Liver (tissue), 9 donors: ENCODE data around the gene LPAR6. TPM values are rescaled to one million over a fixed set of nuclear protein-coding genes. Genes with fewer than 3 reads are reported as not detected.

ENCODE experiments used
- DNase-seq: peaks from one replicate; pipeline ENCODE4 v3.0.0-alpha.2; 2017; ENCODE audit warnings: low spot score
- H3K27ac ChIP-seq, 2 donors: one replicate each; pipeline ENCODE4 v1.7.0; 2013; ENCODE audit warnings: inconsistent platforms in 2 of 2, low read length in 2 of 2, control low read depth in 1 of 2, low read depth in 1 of 2, mild to moderate bottlenecking in 1 of 2
- H3K27me3 ChIP-seq, 4 donors: one replicate each; pipeline versions ENCODE4 v1.6.1 to v1.7.0; 2013; ENCODE audit warnings: low read length in 3 of 4, inconsistent platforms in 1 of 4, mild to moderate bottlenecking in 1 of 4, moderate library complexity in 1 of 4; ENCODE audit not compliant: control insufficient read depth in 4 of 4, insufficient read depth in 4 of 4
- H3K36me3 ChIP-seq, 4 donors: one replicate each; pipeline versions ENCODE4 v1.6.1 to v1.7.0; 2013; ENCODE audit warnings: low read length in 3 of 4, mild to moderate bottlenecking in 3 of 4, low read depth in 1 of 4, moderate library complexity in 1 of 4; ENCODE audit not compliant: control insufficient read depth in 4 of 4, insufficient read depth in 3 of 4
- H3K4me1 ChIP-seq, 4 donors: one replicate each; pipeline versions ENCODE4 v1.6.1 to v1.7.0; 2013; ENCODE audit warnings: low read length in 3 of 4, mild to moderate bottlenecking in 3 of 4, moderate library complexity in 1 of 4; ENCODE audit not compliant: control insufficient read depth in 4 of 4, insufficient read depth in 4 of 4
- H3K4me3 ChIP-seq, 3 donors: one replicate each; pipeline versions ENCODE4 v1.6.1 to v1.7.0; 2013; ENCODE audit warnings: low read length in 3 of 3, control low read depth in 1 of 3, low read depth in 1 of 3, mild to moderate bottlenecking in 1 of 3
- H3K9ac ChIP-seq, 2 donors: one replicate each; pipeline ENCODE4 v1.7.0; 2013; ENCODE audit warnings: low read length in 2 of 2, mild to moderate bottlenecking in 2 of 2, moderate library complexity in 2 of 2, control low read depth in 1 of 2, low read depth in 1 of 2
- H3K9me3 ChIP-seq, 4 donors: one replicate each; pipeline versions ENCODE4 v1.6.1 to v1.7.0; 2013; ENCODE audit warnings: low read length in 3 of 4; ENCODE audit not compliant: control insufficient read depth in 4 of 4
- ATF3 ChIP-seq: IDR thresholded peaks from 2 replicates; pipeline ENCODE4 v1.6.1; 2016; ENCODE audit warnings: antibody characterized with exemption
- EGR1 ChIP-seq, 2 donors: IDR thresholded peaks; 2 replicates each; pipeline ENCODE4 v1.6.1; 2016 to 2018; ENCODE audit warnings: antibody characterized with exemption in 2 of 2, low read depth in 2 of 2
- FOXA2 ChIP-seq: IDR thresholded peaks from 2 replicates; pipeline ENCODE4 v1.6.1; 2016; ENCODE audit warnings: antibody characterized with exemption
- GABPA ChIP-seq, 2 donors: IDR thresholded peaks in 1 of 2; conservative IDR thresholded peaks in 1 of 2; 2 replicates each; pipeline ENCODE4 v1.6.1; 2016; ENCODE audit warnings: antibody characterized with exemption in 2 of 2, mild to moderate bottlenecking in 1 of 2, moderate library complexity in 1 of 2
- HNF4A ChIP-seq, 2 donors: conservative IDR thresholded peaks; 2 replicates each; pipeline ENCODE4 v1.6.1; 2016; ENCODE audit warnings: antibody characterized with exemption in 2 of 2, mild to moderate bottlenecking in 2 of 2
- HNF4G ChIP-seq: IDR thresholded peaks from 2 replicates; pipeline ENCODE4 v1.6.1; 2016; ENCODE audit warnings: antibody characterized with exemption
- NR2F2 ChIP-seq: IDR thresholded peaks from 2 replicates; pipeline ENCODE4 v1.6.1; 2016; ENCODE audit warnings: antibody characterized with exemption
- RAD21 ChIP-seq, 2 donors: IDR thresholded peaks; 2 replicates each; pipeline ENCODE4 v1.6.1; 2016; ENCODE audit warnings: antibody characterized with exemption in 2 of 2, mild to moderate bottlenecking in 2 of 2
- RXRA ChIP-seq, 2 donors: IDR thresholded peaks; 2 replicates each; pipeline ENCODE4 v1.6.1; 2017 to 2018; ENCODE audit warnings: antibody characterized with exemption in 2 of 2, mild to moderate bottlenecking in 1 of 2
- SP1 ChIP-seq: IDR thresholded peaks from 2 replicates; pipeline ENCODE4 v1.6.1; 2018; ENCODE audit warnings: antibody characterized with exemption, mild to moderate bottlenecking
- TAF1 ChIP-seq: conservative IDR thresholded peaks from 2 replicates; pipeline ENCODE4 v1.6.1; 2016; ENCODE audit warnings: antibody characterized with exemption, mild to moderate bottlenecking
- YY1 ChIP-seq: IDR thresholded peaks from 2 replicates; pipeline ENCODE4 v1.6.1; 2016; ENCODE audit warnings: antibody characterized with exemption, mild to moderate bottlenecking
- WGBS: extraction: QIAGEN DNeasy Blood & Tissue Kit; methylation state at CpG from one replicate; pipeline ENCODE4 v1.1.7; 2013; 5-methylcytosine and 5-hydroxymethylcytosine counted together
- polyA plus RNA-seq, 2 donors: library from polyadenylated mRNA; stranded (reverse) in 1 of 2; unstranded in 1 of 2; fragments of 200-250 nt in 1 of 2; fragments of >200 nt in 1 of 2; fragmentation: Nextera tagmentation in 1 of 2; extraction: Ambion mirVana in 1 of 2; gene quantifications; one replicate each; pipeline versions ENCODE4 v1.2.1 to v1.2.3, GENCODE V29; 2013 to 2015
- total RNA-seq, 2 donors: library from RNA; depleted of rRNA; stranded (reverse); fragments of >200 nt; gene quantifications; one replicate each; pipeline ENCODE4 v1.2.3, GENCODE V29; 2014
- TF ChIP-seq, protein P1 (sequence below): fragments of 150-350 bp; IDR thresholded peaks from 2 replicates; pipeline ENCODE4 v1.5.1; 2017; ENCODE audit warnings: improper control_type of control experiment, low read depth, low read length; ENCODE audit not compliant: missing input control
- TF ChIP-seq, protein P2 (sequence below): IDR thresholded peaks from 2 replicates; pipeline ENCODE4 v1.6.1; 2016; ENCODE audit warnings: antibody characterized with exemption, mild to moderate bottlenecking
- donor health status: healthy.
- donor health status: healthy.
- donor health status: healthy.
- donor health status: healthy.
- donor health status: healthy.

LPAR6 gene
- total and polyA plus RNA-seq, 4 donors, result 5.9 to 12.4 (median 9.5) TPM

- Histone ChIP-seq H3K27me3 (no peaks in the 10 kb centered on the region), H3K27ac (no peak overlapping the region), H3K9me3 (no peaks in the 10 kb centered on the region), H3K36me3 (no peaks in the 10 kb centered on the region), H3K9ac (no peak overlapping the region), H3K4me1 (no peaks in the 10 kb centered on the region), H3K4me3 (no peak overlapping the region)
- 96% methylated on average over 8 of the region's 8 CpGs for WGBS
- TF ChIP-seq RAD21 (IDR thresholded peaks at IDR 0.05) (no peak), TAF1 (no peak), YY1 (no peak), RXRA (IDR thresholded peaks at IDR 0.05) (no peak), GABPA (IDR thresholded peaks at IDR 0.05 in 1 of 2, conservative IDR thresholded peaks at IDR 0.05 in 1 of 2) (no peak), EGR1 (IDR thresholded peaks at IDR 0.05; ENCODE audit: low read depth in 2 of 2) (no peak), FOXA2 (no peak), ATF3 (no peak), HNF4G (no peak), NR2F2 (no peak)
- TF ChIP-seq, protein P1, sequence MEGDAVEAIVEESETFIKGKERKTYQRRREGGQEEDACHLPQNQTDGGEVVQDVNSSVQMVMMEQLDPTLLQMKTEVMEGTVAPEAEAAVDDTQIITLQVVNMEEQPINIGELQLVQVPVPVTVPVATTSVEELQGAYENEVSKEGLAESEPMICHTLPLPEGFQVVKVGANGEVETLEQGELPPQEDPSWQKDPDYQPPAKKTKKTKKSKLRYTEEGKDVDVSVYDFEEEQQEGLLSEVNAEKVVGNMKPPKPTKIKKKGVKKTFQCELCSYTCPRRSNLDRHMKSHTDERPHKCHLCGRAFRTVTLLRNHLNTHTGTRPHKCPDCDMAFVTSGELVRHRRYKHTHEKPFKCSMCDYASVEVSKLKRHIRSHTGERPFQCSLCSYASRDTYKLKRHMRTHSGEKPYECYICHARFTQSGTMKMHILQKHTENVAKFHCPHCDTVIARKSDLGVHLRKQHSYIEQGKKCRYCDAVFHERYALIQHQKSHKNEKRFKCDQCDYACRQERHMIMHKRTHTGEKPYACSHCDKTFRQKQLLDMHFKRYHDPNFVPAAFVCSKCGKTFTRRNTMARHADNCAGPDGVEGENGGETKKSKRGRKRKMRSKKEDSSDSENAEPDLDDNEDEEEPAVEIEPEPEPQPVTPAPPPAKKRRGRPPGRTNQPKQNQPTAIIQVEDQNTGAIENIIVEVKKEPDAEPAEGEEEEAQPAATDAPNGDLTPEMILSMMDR, result no peak
- TF ChIP-seq, protein P2, sequence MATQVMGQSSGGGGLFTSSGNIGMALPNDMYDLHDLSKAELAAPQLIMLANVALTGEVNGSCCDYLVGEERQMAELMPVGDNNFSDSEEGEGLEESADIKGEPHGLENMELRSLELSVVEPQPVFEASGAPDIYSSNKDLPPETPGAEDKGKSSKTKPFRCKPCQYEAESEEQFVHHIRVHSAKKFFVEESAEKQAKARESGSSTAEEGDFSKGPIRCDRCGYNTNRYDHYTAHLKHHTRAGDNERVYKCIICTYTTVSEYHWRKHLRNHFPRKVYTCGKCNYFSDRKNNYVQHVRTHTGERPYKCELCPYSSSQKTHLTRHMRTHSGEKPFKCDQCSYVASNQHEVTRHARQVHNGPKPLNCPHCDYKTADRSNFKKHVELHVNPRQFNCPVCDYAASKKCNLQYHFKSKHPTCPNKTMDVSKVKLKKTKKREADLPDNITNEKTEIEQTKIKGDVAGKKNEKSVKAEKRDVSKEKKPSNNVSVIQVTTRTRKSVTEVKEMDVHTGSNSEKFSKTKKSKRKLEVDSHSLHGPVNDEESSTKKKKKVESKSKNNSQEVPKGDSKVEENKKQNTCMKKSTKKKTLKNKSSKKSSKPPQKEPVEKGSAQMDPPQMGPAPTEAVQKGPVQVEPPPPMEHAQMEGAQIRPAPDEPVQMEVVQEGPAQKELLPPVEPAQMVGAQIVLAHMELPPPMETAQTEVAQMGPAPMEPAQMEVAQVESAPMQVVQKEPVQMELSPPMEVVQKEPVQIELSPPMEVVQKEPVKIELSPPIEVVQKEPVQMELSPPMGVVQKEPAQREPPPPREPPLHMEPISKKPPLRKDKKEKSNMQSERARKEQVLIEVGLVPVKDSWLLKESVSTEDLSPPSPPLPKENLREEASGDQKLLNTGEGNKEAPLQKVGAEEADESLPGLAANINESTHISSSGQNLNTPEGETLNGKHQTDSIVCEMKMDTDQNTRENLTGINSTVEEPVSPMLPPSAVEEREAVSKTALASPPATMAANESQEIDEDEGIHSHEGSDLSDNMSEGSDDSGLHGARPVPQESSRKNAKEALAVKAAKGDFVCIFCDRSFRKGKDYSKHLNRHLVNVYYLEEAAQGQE, result no peak
- DNase-seq, result no peak
Measured at GRCh38 chr13:48386816-48387215, 26.1 kb downstream of the LPAR6 start.

DNA sequence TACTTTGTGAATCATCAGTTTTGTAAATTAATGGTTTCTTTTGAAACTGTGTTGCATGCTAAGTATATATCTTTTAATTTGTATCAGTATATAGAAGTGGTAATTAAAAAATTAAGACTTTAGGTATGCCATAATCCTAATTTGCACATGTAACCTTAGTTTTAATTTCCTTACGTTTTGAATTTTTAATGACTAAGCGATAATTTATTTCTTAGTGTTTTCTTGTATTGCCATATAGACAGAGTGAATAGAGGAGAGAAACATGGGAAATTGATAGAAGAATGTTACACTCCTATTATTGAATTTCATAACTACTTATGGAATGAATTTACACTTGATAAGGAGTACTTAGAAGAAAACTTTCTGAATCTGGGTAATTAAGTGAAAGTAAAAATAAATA lies 29.5 kb downstream of the LPAR6 start:
- H3K4me1 ChIP-seq, result no peaks in the 10 kb centered on the region
- peaks cover 0 to 3% (median under 1%) of the 10 kb centered on the region in 4 donors for H3K36me3 ChIP-seq
- H3K9ac ChIP-seq, result no peak overlapping the region
- no peak overlapping the region for H3K27ac ChIP-seq
- no peak for DNase-seq
- WGBS, result 96% methylated on average over 2 of the region's 2 CpGs
- no peak overlapping the region for H3K4me3 ChIP-seq
- H3K9me3 ChIP-seq, result no peaks in the 10 kb centered on the region
- no peaks in the 10 kb centered on the region for H3K27me3 ChIP-seq
- TF ChIP-seq RXRA (IDR thresholded peaks at IDR 0.05) (no peak), GABPA (IDR thresholded peaks at IDR 0.05 in 1 of 2, conservative IDR thresholded peaks at IDR 0.05 in 1 of 2) (no peak), HNF4A (conservative IDR thresholded peaks at IDR 0.05) (no peak), SP1 (no peak), YY1 (no peak)
- TF ChIP-seq, protein P2, result no peak
- TF ChIP-seq, protein P1, result no peak
